Activated naive CD4-positive, alpha-beta T cell treated with Interleukin-2 at 50 U/mL for 16 hours (primary cell): ENCODE data around the gene GPR108.
"Not testable (repeated sequence)": the region's sequence is repeated elsewhere in the genome, so short reads cannot be mapped to it uniquely, and the experiment has no call there.

Experiments
- DNase-seq: peaks from one replicate; pipeline ENCODE4 v3.0.0-alpha.2; 2020

Gene GPR108

DNA sequence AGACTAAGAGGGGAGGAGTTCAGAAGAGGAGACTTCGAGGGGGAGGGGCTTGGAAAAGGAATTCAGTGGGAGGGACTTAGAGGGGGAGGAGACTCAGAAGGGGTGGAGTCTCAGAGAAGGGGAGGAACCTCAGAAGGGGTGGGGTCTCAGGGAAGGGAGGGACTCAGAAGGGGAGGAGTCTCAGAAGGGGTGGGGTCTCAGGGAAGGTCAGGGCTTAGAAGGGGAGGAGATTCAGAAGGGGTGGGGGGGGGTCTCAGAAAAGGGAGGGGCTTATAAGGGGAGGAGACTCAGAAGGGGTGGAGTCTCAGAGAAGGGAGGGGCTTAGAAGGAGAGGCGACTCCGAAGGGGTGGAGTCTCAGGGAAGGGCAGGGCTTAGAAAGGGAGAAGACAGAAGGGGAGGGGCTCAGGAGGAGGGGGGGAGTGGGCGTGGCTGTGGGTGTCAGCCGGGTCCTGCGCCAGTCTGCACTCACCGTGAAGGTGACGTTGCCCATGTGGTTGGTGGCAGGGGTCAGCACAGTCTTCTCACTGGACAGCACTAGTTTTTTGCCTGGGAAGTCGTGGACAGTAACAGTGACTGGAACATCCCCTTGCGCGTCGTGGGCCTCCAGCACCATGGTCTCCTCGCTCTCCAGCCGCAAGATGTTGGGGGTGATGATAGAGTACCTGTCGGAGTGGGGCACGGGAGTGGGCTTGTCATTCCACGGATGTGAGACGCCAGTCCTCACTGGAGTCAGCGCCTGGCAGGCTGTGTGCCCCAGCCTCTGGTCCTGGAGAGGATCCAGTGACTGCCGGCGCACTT lies 18.4 kb downstream of the GPR108 start:
- DNase-seq: peak; percentile 25

DNA sequence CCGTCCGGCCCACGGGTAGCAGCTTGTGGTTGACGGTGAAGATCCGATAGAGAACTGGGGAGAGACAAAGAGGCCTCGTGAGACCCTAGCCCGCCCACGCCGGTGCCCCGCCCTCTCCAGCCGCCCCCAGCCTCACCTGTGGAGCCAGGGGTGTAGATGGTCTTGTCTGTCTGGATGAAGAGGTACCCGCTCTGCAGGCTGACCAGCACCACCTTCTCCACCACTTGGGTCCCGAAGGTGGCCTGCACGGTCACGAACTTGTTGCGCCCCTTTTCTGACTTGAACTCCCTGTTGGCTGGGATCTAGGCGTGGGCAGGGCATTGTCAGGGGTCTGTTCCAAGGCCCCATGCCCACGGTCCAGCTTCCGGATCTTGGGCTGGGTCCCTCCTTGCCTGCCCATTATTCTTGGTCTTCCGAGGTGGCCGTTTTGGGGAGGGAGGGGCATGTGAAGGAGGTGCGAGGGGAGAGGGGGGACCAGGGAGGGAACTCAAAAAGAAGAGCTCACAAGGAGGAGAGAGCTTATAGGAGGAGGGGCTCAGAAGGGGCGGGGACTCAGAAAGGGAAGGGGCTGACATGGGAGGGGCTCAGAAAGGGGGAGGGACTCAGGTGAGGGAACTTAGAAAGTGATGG lies 19.2 kb downstream of the GPR108 start:
- DNase-seq: no peak

DNA sequence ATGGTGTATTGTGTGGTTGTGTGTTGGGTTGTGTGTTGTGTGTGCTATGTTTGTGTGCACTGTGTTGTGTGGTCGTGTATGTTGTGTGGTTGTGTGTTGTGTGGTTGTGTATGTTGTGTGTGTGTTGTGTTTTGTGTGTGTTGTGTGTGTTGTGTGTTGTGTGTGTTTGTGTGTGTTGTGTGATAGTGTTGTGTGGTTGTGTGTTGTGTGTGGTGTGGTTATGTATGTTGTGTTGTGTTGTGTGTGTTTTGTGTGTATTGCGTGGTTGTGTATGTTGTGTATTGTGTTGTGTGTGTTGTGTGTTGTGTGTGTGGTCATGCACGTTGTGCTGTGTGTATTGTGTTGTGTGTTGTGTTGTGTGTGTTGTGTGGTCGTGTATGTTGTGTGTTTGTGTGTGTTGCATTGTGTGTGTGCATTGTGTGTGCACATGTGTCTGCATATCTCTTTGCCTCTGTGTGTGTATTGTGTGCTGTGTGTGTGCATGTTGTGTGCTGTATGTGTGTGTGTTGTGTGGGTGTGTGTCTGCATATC lies 19.9 kb downstream of the GPR108 start:
- no peak for DNase-seq

DNA sequence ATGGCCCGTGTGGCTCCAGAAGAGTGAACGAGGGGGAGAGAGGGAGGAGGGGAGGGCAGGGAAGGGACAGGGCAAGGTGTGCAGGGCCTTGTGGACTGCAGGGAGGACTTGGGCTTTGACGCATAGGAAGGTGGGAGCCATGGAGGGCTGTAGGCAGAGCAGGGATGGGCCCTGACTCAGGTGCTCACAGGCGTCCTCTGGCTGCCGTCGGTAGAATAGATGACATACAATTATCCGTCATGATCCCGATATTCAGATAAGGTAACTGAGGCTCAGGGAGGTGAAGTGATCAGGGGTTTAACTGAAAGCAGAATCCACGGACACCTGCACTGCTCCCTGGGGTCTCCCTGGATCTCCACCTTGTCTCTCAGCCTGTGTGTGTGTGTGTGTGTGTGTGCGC lies 20.3 kb downstream of the GPR108 start:
- no peak for DNase-seq

DNA sequence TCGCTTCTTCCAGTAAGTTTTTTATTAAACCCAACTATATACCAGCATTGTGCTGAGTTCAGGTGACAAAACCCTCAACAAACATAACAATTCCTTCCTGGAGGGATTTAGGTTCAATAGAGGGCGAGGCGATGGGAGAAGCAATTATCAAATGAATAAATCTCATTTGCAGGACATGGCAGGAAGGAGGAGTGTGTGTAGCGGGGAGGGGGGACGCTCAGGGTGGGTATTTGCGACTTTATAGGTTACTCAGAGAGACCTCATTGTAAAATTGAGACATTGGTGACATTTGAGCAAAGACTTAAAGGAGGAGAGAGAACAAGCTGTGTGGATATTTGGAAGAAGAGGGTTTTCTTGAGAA lies 20.8 kb downstream of the GPR108 start:
- no peak for DNase-seq

DNA sequence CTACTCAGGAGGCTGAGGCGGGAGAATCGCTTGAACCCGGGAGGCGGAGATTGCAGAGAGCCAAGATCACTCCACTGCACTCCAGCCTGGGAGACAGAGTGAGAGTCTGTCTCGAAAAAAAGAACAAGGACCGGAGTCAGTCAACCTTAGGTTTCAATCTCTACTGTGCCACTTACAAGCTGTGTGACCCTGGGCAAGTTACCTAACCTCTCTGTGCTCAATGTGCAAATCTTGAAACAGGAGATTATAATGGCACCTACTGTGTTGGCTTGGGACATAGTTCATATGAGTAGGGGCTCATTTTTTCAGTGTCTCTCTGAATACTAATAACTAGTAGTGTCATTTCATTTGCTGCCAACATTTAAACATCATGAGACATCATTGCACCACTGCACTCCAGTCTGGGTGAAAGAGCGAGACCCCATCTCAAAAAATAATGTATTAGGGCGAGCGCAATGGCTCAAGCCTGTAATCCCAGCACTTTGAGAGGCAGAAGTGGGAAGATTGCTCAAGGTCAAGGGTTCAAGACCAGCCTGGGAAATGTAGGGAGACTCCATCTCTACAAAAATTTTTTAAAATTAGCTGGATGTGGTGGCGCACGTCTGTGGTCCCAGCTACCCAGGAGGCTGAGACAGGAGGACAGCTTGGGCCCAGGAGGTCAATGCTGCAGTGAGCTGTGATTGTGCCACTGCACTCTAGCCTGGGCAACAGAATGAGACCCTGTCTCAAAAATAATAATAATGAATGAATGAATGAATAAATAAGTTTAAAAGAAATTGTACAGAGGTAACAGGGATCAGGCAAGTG lies 22.4 kb downstream of the GPR108 start:
- no peak for DNase-seq

DNA sequence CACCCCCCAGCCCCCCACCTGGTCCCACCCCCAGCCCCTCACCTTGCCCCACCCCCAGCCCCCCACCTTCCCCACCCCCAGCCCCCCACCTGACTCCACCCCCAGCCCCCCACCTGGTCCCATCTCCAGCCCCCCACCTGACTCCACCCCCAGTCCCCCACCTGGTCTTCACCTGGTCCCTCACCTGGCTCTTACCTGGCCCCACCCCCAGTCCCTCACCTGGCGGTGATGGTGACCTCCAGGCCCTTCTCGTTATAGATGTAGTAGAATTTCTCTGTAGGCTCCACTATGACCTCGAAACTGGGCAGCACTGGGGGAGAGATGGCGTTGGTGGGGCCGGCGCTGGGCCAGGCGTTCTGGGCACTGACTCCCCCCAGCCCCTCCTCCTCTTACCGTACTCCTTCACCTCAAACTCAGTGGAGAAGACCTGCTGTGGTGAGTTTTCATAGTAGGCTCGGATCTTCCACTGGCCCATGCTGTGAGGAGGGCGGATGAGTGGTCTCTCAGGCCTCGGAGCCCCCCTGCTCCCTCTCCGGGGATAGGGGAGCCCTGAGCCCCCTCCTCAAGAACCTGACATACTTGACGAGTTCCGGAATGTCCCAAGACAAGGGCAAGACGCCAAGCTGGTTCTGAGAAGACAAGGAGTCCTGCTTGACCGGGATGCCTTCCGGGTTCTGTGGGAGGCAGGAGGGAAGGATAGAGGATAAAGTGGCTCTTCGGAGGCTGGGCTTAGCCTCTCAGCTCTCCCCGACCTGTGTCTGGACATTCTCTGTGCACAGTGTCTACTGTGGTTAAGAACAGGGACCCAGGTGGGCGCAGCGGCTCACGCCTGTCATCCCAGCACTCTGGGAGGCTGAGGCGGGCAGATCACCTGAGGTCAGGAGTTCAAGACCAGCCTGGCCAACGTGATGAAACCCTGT lies 23.3 kb downstream of the GPR108 start:
- DNase-seq: no peak

DNA sequence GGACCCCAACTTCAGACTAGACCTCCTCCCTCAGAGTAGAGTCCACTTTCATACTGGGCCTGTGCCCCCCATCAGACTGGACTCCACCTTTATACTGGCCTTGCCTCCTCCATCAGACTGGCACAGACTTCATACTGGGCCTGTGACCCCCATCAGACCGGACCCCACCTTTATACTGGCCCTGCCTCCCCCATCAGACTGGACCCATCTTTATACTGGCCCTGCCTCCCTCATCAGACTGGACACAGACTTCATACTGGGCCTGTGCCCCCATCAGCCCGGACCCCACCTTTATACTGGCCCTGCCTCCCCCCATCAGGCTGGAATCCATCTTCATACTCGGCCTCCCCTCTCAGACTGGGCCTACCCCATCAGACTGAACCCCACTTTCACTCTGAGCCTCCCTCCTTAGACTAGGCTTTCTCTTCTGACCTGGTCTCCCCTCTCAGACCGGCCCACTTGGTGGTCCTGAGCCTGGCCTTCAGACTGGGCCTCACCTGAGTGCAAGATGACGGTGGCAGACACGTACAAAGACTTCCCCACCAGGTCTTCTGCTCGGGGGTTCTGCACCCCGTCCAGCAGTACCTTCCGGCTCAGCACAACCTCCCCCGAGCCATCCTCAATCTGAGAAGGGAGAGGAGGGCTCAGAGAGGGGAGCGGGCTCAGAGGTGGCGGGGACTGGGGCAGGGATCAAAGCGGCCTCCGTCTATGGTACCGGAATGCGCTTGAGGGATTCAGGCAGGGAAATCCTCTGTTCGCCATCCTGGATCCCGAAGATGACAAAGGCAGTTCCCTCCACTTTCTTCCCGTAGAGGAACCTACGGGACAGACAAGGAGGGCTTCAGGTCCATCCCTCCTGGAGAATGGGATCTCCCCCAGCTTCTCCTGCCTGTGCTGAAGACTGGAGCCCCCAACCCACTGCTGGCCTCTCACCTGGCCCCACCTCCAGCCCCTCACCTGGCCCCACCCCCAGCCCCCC lies 24.4 kb downstream of the GPR108 start:
- no peak for DNase-seq

DNA sequence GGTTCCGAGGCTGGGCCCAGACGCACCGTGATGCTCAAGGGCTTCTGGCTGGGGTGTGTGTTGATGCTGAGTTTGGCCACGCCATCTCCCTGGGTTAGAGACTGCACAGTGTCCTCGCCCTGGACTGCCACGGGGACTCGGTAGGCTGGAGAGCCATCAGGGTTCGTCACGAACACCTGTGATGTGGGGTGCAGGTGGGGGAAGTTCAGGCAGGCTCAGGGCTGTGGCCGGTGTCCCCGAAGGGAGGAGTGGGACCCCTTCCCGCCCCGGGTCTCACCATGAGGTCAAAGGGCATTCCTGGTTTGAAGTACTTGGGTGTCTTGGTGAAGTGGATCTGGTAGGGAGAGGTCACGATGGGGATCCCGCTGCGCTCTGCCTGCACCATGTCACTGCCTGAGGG lies 25.1 kb downstream of the GPR108 start:
- no peak for DNase-seq

DNA sequence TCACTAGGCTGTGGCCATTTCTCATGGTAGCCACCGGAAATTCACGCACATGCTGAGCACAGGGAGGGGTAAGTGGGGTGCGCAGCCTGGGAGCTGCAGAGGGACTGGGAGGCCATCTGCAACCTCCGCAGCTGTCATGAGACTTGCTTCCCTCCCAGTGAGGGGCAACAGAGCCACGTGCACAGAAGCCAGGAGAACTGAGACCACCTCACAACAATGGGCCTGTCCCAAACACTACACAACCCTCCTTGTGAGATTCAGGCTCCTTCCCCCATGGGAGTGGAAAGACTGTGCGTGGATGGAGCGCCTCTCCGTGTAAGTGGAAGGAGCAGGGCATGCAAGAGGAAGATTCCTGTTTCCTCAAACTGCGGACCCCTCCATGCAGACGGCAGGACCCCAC lies 25.8 kb downstream of the GPR108 start:
- DNase-seq: no peak

DNA sequence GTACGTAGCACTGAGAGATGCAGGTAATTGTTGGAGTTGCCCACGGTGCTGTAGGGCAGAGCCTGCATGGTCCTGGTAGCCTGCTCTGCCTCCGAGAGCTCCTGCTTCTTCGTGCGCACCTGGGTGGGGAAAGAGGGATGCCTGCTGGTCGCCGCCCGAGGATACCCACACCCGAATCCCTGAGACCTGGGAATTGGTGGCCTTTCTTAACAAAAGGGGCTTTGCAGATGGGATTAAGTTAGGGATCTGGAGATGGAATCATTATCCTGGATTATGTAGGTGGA lies 26.4 kb downstream of the GPR108 start:
- DNase-seq: no peak

DNA sequence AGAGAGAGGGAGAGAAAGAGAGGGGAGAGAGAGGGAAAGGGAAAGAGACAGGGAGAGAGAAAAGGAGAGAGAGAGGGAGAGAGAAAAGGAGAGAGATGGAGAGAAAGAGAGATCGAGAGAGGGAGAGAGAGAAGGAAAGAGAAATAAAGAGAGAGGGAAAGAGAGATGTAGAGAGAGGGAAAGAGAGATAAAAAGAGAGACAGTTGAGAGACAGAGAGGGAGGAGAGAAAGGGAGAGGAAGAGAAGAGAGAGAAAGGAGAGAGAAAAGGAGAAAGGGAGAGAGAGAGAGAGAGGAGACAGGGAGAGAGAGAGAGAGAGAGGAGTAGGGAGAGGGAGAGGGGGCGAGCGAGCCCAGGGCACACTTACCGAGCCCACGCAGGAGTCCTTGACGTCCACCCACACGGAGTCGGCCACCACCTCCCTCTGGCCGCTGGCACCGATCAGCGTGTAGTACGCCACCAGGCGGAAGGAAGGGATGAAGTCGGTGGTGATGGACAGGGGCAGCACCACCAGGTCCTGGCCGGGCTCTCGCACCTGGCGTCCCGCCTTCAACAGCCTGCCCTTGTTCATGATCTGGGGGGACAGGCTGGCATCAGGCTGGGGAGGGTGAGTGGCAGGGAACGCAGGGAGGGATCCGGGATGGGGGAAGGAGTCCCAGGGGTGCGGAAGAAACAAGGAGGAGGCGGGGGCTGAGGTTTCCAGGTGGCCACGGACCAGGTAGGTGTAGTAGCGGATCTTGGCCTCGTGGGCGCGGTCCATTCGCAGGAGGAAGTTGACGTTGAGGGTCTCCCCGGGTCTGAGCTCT lies 26.9 kb downstream of the GPR108 start:
- DNase-seq: peak; percentile 17

DNA sequence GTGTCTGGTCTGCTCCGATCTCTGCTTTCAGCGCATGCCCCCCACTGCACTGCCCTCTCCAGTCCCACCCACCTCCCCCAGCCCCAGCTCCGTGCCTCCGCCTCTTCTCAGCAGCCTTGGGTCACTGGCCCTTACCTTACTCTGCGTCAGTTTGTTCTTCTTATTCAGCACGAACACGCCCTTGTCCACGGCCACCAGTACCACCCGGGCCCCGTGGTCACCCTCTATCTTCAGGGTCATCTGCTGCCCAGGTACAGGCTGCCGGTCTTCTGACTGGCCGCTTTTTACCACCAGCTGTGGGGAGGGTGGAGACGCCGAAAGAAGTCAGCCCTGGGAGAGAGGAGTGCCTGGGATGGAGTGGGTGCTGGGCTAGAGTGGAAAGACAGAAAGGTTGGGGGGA lies 27.8 kb downstream of the GPR108 start:
- DNase-seq: no peak

DNA sequence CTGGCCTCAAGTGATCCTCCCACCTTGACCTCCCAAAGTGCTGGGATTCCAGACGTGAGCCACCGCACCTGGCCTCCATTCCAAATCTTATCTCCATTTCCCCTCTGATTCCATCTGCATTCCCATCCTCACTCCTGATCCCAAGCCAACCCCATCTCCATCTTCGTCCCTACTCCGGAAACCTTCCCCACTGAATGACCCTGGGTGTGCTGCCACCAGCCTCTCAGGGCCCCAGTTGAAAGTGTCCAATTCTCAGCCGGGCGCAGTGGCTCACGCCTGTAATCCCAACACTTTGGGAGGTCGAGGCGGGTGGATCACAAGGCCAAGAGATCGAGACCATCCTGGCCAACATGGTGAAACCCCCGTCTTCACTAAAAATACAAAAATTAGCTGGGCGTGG lies 28.5 kb downstream of the GPR108 start:
- not testable (repeated sequence) for DNase-seq

DNA sequence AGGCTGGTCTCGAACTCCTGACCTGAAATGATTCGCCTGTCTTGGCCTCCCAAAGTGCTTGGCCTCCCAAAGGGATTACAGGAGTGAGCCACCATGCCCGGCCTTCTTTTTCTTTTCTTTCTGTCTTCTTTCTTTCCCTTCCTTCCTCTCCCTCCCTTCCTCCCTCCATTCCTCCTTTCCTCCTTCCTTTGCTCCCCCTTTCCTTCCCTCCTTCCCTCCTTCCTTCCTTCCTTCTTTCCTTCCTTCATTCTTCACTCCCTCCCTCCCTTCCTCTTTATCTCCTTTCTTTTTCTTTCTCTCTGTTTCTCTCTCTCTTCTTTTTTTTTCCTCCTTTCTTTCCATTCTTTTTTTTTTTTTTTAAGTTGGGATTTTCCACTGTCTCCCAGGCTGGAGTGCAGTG lies 29.0 kb downstream of the GPR108 start:
- no peak for DNase-seq

DNA sequence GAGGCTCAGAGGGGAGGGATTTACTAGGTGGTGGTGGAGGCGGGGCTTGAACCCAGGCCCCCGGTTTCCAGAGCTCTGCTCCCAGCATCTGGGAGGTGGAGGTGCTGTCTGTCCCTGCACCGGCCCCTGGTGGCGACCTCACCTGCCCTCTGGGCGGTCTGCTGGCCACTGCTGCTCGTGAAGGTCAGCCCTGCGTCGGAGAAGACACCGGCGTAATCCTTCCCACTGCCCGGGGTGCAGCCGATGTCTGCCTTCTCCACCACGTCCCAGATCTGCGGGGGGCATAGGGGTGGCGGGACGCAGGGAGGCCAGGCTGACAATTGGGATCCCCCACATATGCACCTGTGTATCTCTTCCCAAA lies 29.7 kb downstream of the GPR108 start:
- DNase-seq: no peak

DNA sequence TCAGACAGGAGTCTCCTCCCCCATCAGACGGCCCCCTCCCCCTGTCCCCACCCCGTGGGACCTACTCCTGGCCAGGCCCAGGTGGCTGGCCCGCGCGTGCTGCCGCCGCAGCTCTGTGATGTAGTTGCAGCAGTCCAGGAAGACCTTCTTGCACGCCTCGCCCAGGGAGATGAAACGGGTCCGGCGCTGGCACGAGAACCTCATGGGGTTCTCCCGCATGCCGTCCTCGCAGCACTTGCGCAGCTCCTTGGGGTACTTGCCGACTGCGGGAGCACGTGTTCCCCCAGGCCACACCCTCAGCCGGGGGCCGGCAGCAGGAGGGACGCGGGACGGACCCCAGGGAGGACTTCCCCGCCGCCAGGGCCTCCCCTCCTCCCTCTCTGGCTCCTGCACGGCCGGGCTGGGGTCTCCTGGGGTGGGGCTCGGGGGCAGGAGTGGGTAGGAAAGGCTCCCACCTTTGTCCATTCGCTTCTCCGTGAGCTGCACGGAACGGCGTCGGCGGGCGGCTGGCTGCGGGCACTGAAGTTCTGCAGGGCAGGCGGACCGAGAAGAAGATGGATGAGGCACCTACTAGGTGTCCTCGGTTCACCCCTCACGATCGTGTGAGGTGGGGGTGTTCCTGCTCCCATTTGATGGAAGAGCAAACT lies 30.2 kb downstream of the GPR108 start:
- no peak for DNase-seq

DNA sequence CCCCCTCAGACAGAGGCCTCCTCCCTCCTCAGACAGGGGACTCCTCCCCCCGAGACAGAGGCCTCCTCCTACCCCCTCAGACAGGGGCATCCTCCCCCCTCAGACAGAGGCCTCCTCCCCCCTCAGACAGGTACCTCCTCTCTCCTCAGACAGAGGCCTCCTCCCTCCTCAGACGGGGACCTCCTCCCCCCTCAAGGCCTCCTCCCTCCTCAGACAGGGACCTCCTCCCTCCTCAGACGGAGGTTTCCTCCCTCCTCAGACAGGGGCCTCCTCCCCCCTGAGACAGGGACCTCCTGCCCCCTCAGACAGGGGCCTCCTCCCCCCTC lies 30.8 kb downstream of the GPR108 start:
- no peak for DNase-seq

DNA sequence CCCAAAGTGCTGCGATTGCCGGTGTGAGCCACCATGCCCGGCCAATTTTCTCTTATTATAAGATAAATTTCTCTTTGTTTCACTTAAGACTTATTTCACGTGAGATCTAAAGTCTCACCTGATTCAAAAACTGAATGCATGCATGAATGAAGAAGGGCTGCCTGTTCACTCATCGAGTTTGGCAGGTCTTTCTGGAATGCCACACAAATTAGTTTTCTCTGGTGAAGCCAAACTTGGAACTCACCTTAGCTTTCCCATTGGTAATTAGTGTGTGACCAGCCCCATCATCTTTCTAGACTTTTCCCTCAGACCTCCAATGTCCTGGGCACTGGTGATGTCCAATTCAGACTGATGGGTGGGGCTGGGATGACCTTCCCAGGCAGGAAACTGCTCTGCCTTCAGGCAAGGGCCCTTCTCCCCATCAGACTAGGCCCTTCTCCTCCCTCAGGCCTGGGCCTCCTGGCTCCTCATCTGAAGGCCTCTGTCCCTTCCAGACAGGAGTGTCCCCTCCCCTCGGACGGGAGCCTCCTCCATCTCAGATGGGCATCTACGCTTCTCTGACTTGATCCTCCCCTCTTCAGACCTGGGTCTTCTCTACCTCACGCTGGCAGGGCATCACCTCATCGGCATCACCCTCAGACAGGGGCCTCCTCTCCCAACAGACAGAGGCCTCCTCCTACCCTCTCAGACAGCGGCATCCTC lies 31.3 kb downstream of the GPR108 start:
- DNase-seq: no peak
